GM12878 (cell line): ENCODE data around the gene PACS2. TPM values are rescaled to one million over a fixed set of nuclear protein-coding genes. Genes with fewer than 3 reads are reported as not detected.

Experiments
- ATAC-seq: fragments of 200-7000 bp; cut with Tn5 transposase; 3 replicates; pipeline ENCODE4 v1.9.1; 2020; ENCODE audit warnings: mild to moderate bottlenecking, moderate library complexity
- BruUV-seq: library from RNA; stranded (reverse); fragments of 400-500 nt; replicated peaks from 2 replicates; lab custom pipeline; 2021; lab: Mats Ljungman, UMichigan
- CTCF ChIA-PET: fragments of 300-600 bp; sonication (Branson Sonifier 250); formaldehyde crosslinking; extraction: SDS; loops from one replicate; lab custom pipeline; 2021; ENCODE audit warnings: inconsistent platforms; lab: Yijun Ruan, JAX
- POLR2A ChIA-PET: fragments of 350-600 bp; formaldehyde crosslinking; extraction: SDS; loops from one replicate; lab custom pipeline; 2021; ENCODE audit warnings: inconsistent platforms; lab: Charles Lee
- RAD21 ChIA-PET: fragments of 300-600 bp; sonication (Branson Sonifier 250); formaldehyde crosslinking; loops from one replicate; lab custom pipeline; 2023; ENCODE audit warnings: antibody characterized with exemption; ENCODE audit not compliant: unreplicated experiment; lab: Charles Lee
- SMC1A ChIA-PET: fragments of 300-600 bp; sonication (Branson Sonifier 250); formaldehyde crosslinking; loops from one replicate; lab custom pipeline; 2023; ENCODE audit not compliant: unreplicated experiment, uncharacterized antibody; lab: Charles Lee
- DNase-seq: peaks from one replicate; pipeline ENCODE4 v3.0.0-alpha.2; 2011; ENCODE audit warnings: low read depth, low spot score
- FAIRE-seq: peaks from 3 replicates; lab custom pipeline; 2011; peaks lifted over from hg19 to GRCh38; lab: Jason Lieb, UNC
- H2AFZ ChIP-seq: 2 replicates; pipeline ENCODE4 v1.6.0; 2011; ENCODE audit warnings: low read depth, low read length, control low read depth; ENCODE audit not compliant: control insufficient read depth
- H3K27ac ChIP-seq: 2 replicates; pipeline ENCODE4 v1.5.1; 2011; ENCODE audit warnings: control low read depth; ENCODE audit not compliant: control insufficient read depth, insufficient read depth
- H3K27me3 ChIP-seq, 2 experiments: replicated peaks in 1 of 2; 2 replicates each; pipeline versions ENCODE4 v1.6.0 to v1.6.1; 2011; ENCODE audit warnings: low read length in 1 of 2; ENCODE audit not compliant: control insufficient read depth in 2 of 2, insufficient read depth in 2 of 2
- H3K36me3 ChIP-seq, 2 experiments: 2 replicates each; pipeline ENCODE4 v1.5.1; 2011; ENCODE audit warnings: low read length in 1 of 2; ENCODE audit not compliant: control insufficient read depth in 2 of 2, insufficient read depth in 2 of 2
- H3K4me1 ChIP-seq: 2 replicates; pipeline ENCODE4 v1.6.1; 2011; ENCODE audit warnings: mild to moderate bottlenecking, low read length, moderate library complexity, mixed read lengths; ENCODE audit not compliant: control insufficient read depth, insufficient read depth
- H3K4me2 ChIP-seq: 2 replicates; pipeline ENCODE4 v1.6.0; 2011; ENCODE audit warnings: control low read depth; ENCODE audit not compliant: control insufficient read depth, insufficient read depth
- H3K4me3 ChIP-seq: fragments of 200-600 bp; sonication (generic); 2 replicates; pipeline ENCODE4 v1.5.1; 2016
- H3K79me2 ChIP-seq: 2 replicates; pipeline ENCODE4 v1.6.0; 2011; ENCODE audit warnings: low read length; ENCODE audit not compliant: control insufficient read depth, insufficient read depth
- H3K9ac ChIP-seq: 2 replicates; pipeline ENCODE4 v1.8.0; 2011; ENCODE audit warnings: low read length, control low read depth, mixed read lengths; ENCODE audit not compliant: control insufficient read depth, insufficient read depth
- H3K9me3 ChIP-seq: replicated peaks from 3 replicates; pipeline ENCODE4 v1.5.1; 2011; ENCODE audit warnings: mild to moderate bottlenecking, low read length; ENCODE audit not compliant: control insufficient read depth, insufficient read depth
- H4K20me1 ChIP-seq: 2 replicates; pipeline ENCODE4 v1.6.0; 2011; ENCODE audit not compliant: control insufficient read depth, insufficient read depth
- CUX1 ChIP-seq: IDR thresholded peaks from 2 replicates; pipeline ENCODE4 v1.6.1; 2012; ENCODE audit warnings: improper control_type of control experiment, low read depth, low read length; ENCODE audit not compliant: insufficient replicate concordance
- E2F8 ChIP-seq: fragments of 450-650 bp; IDR thresholded peaks from 2 replicates; pipeline ENCODE4 v1.6.1; 2018; ENCODE audit warnings: mild to moderate bottlenecking, low read depth, moderate library complexity; ENCODE audit not compliant: partially characterized antibody
- KLF5 ChIP-seq: fragments of 450-650 bp; IDR thresholded peaks from 2 replicates; pipeline ENCODE4 v1.6.1; 2014; ENCODE audit warnings: mild to moderate bottlenecking; ENCODE audit not compliant: partially characterized antibody
- NR2C2 ChIP-seq: IDR thresholded peaks from 2 replicates; pipeline ENCODE4 v1.6.1; 2011; ENCODE audit warnings: borderline replicate concordance, low read depth; ENCODE audit not compliant: control insufficient read depth, insufficient read length
- POLR2AphosphoS5 ChIP-seq: IDR thresholded peaks from 2 replicates; pipeline ENCODE4 v1.6.1; 2011; ENCODE audit warnings: mild to moderate bottlenecking, low read length, inconsistent platforms
- ZNF217 ChIP-seq: fragments of 450-650 bp; IDR thresholded peaks from 2 replicates; pipeline ENCODE4 v1.6.1; 2017; ENCODE audit warnings: antibody characterized with exemption, mild to moderate bottlenecking
- WGBS: methylation state at CpG from one replicate; pipeline ENCODE4 v1.1.6; 2016; ENCODE audit warnings: low lambda C conversion rate; ENCODE audit not compliant: insufficient replicate concordance, insufficient coverage; ENCODE audit errors: missing lambda C conversion rate; 5-methylcytosine and 5-hydroxymethylcytosine counted together
- in situ Hi-C: fragments of 300-500 bp; cut with MboI; formaldehyde crosslinking; loops from 9 replicates; pipeline ENCODE4 v1.14.3; 2018; ENCODE audit warnings: mixed read lengths
- intact Hi-C: fragments of 100-400 bp; cut with micrococcal nuclease; formaldehyde crosslinking; loops from one replicate; pipeline ENCODE4 v1.14.2; 2022; ENCODE audit not compliant: unreplicated experiment
- polyA plus RNA-seq, 11 experiments: library from polyadenylated mRNA; depleted of rRNA in 4 of 11; unstranded in 6 of 11; stranded (reverse) in 5 of 11; fragments of >200 nt; fragmentation: Nextera tagmentation in 4 of 11; fragmentation: Illumina TruSeq in 1 of 11; extraction: Ambion mirVana in 4 of 11; extraction: Trizol in 1 of 11; gene quantifications; 1 replicate in 1 of 11; 2 replicates in 10 of 11; pipeline versions ENCODE4 v1.2.1 to v1.2.3, GENCODE V29; 2011 to 2016; ENCODE audit warnings: inconsistent platforms in 2 of 11, missing spikeins in 2 of 11, low read depth in 1 of 11
- total RNA-seq, 4 experiments: library from RNA; depleted of rRNA in 3 of 4; stranded (reverse); fragments of >200 nt in 3 of 4; fragmentation: Illumina TruSeq in 1 of 4; extraction: Trizol in 1 of 4; gene quantifications; 2 replicates each; pipeline versions ENCODE4 v1.2.1 to v1.2.3, GENCODE V29; 2013 to 2021

Gene PACS2
- total and polyA plus RNA-seq, 10 of the 15 experiments (the other 5 are each of a cell fraction or from before 2014, with no cell fraction given) = 0.21 to 37.3 (median 9.4) TPM

- H3K4me1 ChIP-seq = peaks cover 23% of the 10 kb centered on the region
- peaks cover 1 to 12% of the 10 kb centered on the region in 2 experiments; a peak in 3 of 4 replicates for H3K36me3 ChIP-seq
- peaks cover 15% of the 10 kb centered on the region for H3K79me2 ChIP-seq
- H3K4me3 ChIP-seq = peak overlapping the region; percentile 88; the same call in 1 of the 2 replicates
- no peak overlapping the region for H2AFZ ChIP-seq
- 95% methylated on average over 9 of the region's 9 CpGs for WGBS
- CTCF ChIA-PET = no interaction called here
- intact Hi-C loops = no loop called here
- POLR2A ChIA-PET = no interaction called here
- ATAC-seq = no peak
- DNase-seq = no peak
- FAIRE-seq = no peak
- H3K4me2 ChIP-seq = peak overlapping the region; percentile 90
- H3K27me3 ChIP-seq = no peaks in the 10 kb centered on the region
- H3K27ac ChIP-seq = peak overlapping the region; percentile 84; the same call in 1 of the 2 replicates
- H3K9me3 ChIP-seq = no peaks in the 10 kb centered on the region; the same call in 2 of the 3 replicates
- RAD21 ChIA-PET = interaction anchor here (1.4 kb wide), 1 partner anchor 81 kb away, joined by 5 read pairs; no protein-coding TSS in a partner anchor
- TF ChIP-seq ZNF217 (no peak), POLR2AphosphoS5 (peak; percentile 29; the same call in 1 of the 2 replicates), KLF5 (no peak), CUX1 (no peak), NR2C2 (no peak), E2F8 (no peak)
- SMC1A ChIA-PET = no interaction called here
- H3K9ac ChIP-seq = peak overlapping the region; percentile 94; the same call in 1 of the 2 replicates
- in situ Hi-C loops = no loop called here
- no TSS peak for BruUV-seq
- H4K20me1 ChIP-seq = no peaks in the 10 kb centered on the region
Observed at GRCh38 chr14:105400016-105400415, 85.5 kb downstream of the PACS2 start.
